Non-pigmented ciliary epithelial cell (primary cell): ENCODE results near the gene LIMS2.

Source experiments
- DNase-seq: peaks from one replicate; pipeline ENCODE4 v3.0.0-alpha.2; 2010; ENCODE audit warnings: low read depth

The LIMS2 gene

GRCh38 chr2:127622561-127623387, 52.6 kb downstream of the LIMS2 start:
- no peak for DNase-seq

GRCh38 chr2:127621981-127622431, 53.3 kb downstream of the LIMS2 start:
- DNase-seq = no peak

GRCh38 chr2:127620866-127621265, 54.5 kb downstream of the LIMS2 start:
- no peak for DNase-seq

- no peak for DNase-seq
These were observed 55.2 kb downstream of the LIMS2 start for GRCh38 chr2:127619877-127620705.

- DNase-seq = no peak
These were observed 56.1 kb downstream of the LIMS2 start for GRCh38 chr2:127619203-127619590.

- no peak for DNase-seq
These were observed 56.7 kb downstream of the LIMS2 start for GRCh38 chr2:127618551-127619202.

GRCh38 chr2:127615511-127616166, 59.7 kb downstream of the LIMS2 start:
- DNase-seq = no peak

- no peak for DNase-seq
These were observed 60.6 kb downstream of the LIMS2 start for GRCh38 chr2:127614731-127615130.

GRCh38 chr2:127614246-127614645, 61.1 kb downstream of the LIMS2 start:
- no peak for DNase-seq

GRCh38 chr2:127612111-127612822, 63.1 kb downstream of the LIMS2 start:
- DNase-seq = no peak

- DNase-seq = no peak
These were observed 64.0 kb downstream of the LIMS2 start for GRCh38 chr2:127611076-127611925.

GRCh38 chr2:127610561-127610960, 64.8 kb downstream of the LIMS2 start:
- DNase-seq = no peak

GRCh38 chr2:127609818-127610217, 65.5 kb downstream of the LIMS2 start:
- DNase-seq = no peak

- no peak for DNase-seq
These were observed 66.1 kb downstream of the LIMS2 start for GRCh38 chr2:127609031-127609751.

GRCh38 chr2:127608061-127609030, 67.0 kb downstream of the LIMS2 start:
- no peak for DNase-seq

GRCh38 chr2:127607399-127607908, 67.9 kb downstream of the LIMS2 start:
- no peak for DNase-seq

GRCh38 chr2:127606625-127607398, 68.5 kb downstream of the LIMS2 start:
- no peak for DNase-seq
